Stimulated activated CD8-positive, alpha-beta memory T cell treated with anti-CD3 and anti-CD28 coated beads, Interleukin-7, amount 100 ng/mL, for 4 hours (primary cell): Measurements from ENCODE around the gene ARHGAP15.
"Not testable (repeated sequence)": the region's sequence is repeated elsewhere in the genome, so short reads cannot be mapped to it uniquely, and the experiment has no call there.

Source experiments
- DNase-seq, 2 donors: peaks; one replicate each; pipeline ENCODE4 v3.0.0-alpha.2; 2020; ENCODE audit warnings: low read depth in 2 of 2

ARHGAP15 gene

DNA sequence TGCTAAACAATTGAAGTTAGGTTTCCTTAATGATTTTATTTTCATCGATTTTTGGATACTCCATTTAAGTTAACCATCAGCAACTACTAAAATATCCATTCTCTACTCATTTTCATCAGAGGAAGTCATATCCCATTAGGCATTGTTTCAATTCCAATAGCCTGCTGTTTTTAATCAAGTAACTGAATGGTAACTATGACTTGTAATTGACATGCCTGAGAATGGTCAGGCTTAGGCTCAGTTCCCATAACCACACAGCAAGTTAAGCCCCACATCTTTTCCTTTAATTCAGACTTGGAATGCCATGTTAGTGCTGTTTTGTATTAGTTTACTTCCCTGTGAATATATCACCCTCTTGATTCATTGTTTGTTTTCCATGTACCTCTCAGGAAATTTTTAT is 398.8 kb downstream of the ARHGAP15 start:
- DNase-seq, result no peak

DNA sequence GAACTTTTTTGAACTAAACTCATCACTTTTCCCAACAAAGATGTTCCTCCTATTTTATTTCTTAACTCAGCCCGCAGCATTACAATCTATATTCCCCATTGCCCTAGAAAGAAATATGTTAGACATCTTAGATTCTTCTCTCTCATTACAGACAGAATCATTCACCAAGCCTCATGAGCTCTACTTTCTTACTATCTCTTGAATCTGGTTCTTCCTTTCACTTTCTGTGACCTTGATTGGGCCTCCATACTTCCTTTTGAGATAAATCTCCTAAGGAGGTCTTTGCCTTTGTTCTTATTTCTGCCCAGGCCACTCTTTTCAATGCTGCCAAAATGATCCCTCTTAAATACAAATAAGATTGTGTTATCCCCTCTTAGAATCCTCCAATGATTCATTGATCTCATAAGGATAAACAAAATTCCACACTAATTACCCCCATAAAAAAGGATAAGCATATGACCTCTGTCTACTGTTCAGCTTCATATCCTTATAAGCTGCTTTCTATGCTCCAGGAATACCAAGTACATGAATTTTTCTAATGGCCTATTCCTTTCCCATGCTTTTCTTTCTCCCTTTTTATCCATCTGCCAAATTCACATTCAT is 400.0 kb downstream of the ARHGAP15 start:
- DNase-seq, result no peak

DNA sequence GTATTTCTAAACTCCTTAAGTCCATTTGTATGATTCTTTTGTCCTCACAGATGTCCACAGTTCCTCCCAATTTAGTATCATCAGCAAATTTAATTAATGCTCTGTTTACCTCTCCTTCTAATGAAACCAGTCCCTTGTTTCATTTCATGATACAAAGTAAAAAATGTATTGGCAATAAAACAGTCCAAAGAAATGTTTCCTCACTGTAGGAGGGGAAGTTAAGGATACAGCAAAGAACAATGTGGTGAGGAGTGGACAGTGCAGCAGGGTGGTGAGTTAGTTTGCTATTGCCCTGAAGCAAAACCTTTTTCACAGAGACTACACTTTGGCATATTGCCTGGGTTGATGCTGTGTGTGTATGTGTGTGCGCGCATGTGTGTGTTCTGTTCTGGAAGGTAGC is 401.5 kb downstream of the ARHGAP15 start:
- DNase-seq, result no peak

DNA sequence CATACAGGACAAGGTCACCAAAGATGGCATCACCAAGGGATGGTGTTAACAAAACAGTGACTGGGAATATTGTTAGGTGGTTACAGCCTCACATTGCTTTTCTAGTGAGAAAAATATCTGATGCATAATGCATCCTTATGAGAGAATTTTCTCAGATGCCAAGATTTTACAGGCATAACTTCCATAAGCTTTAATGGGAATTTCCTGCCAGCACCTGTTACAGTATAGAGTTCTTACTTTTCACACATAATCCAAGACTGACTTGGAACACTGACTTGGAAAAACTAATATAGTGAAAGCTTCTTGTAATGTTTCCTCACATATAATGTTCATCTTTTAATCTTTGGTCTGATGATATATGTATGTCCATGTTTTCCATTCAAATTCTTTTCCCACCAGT is 402.8 kb downstream of the ARHGAP15 start:
- no peak for DNase-seq

DNA sequence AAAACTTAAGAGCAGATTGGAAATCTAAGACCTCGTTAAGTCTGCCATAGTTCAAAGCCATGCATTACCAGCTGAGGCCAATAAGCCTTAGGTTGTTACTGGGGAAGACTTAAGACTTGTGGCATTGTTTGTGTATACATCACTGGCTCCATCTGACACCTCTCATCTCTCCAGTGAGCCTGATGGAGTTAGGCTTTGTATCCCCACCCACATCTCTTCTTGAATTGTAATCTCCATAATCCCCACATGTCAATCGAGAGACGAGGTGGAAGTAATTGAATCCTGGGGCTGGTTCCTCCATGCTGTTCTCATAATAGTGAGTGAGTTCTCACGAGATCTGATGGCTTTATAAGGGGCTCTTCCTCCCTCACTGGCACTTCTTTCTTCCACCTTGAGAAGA is 404.6 kb downstream of the ARHGAP15 start:
- DNase-seq, result no peak

DNA sequence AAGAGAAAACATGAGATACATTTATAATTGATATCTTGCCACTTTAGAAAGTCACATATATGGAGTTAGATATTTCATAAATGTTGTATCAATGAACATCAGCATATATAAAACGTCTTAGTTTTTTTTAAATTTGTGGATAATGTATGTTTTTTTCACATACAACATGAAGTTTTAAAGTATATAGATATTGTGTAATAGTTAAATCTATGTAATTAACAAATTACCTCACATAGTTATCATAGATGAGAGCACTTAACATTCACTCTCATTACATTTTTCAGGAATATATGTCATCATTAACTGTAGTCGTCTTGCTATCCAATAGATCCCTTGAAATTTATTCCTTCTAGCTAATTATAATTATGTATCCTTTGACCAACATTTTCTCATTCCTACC is 406.6 kb downstream of the ARHGAP15 start:
- no peak for DNase-seq

DNA sequence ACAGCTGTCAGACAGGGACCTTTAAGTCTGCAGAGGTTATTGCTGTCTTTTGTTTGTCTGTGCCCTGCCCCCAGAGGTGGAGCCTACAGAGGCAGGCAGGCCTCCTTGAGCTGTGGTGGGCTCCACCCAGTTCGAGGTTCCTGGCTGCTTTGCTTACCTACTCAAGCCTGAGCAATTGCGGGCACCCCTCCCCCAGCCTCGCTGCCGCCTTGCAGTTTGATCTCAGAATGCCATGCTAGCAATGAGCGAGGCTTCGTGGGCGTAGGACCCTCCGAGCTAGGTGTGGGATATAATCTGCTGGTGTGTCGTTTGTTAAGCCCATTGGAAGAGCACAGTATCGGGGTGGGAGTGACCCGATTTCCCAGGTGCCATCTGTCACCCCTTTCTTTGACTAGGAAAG is 412.7 kb downstream of the ARHGAP15 start:
- DNase-seq, result not testable (repeated sequence)

DNA sequence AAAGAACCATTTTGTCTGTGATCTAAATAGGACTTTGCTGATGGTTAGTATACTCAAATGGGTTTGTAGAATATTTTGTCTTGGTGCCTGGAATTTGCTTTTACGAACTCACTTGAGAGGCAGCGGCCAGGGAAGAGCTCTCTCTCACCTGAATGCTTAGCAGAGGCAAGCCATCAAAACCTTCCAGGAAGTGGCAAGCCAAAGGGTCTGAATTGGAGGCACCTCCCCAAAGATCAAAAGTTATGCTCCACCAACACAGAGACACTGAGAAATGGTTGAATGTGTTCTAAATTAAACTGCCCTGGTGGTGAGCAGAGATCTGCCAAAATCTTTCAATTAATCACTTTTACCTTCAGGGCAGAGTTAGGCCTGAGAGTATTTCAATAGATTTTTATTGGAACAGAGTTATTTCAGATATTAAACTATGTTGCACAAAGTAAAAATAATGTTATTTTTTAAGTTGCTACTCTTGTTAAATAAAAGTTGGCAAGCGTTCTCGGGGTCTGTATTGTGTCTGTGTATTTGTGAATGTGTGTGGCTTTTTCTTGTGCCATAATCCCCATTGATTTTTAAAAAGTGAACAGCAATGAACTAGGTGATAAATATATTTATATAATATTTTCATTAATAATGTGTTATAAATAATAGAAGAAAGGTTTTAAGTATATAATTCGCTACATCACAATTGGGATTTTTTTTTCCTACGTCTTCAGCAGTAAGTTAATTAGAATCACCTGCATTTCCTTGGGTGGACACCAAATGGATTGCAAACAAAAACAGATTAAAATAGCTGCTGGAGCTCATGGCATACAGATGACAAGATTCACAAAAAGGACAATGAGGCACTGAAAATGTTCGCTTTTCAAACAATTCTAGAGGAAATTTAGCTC is 416.1 kb downstream of the ARHGAP15 start:
- DNase-seq, result no peak

DNA sequence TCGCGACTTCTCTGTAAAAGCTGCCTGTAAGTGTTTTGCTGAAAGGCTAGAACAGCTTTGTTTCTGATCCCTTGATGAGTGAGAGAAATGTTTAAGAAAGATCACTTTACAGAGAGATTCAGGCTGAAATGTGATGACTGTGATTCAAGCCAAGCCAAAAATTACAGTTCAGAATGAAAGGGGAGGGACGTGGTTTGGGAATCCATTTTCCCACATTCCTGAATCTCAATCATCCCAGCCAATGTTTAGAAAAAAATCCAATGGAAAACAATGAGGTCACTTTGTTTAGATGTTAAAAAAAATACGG is 416.7 kb downstream of the ARHGAP15 start:
- no peak for DNase-seq

DNA sequence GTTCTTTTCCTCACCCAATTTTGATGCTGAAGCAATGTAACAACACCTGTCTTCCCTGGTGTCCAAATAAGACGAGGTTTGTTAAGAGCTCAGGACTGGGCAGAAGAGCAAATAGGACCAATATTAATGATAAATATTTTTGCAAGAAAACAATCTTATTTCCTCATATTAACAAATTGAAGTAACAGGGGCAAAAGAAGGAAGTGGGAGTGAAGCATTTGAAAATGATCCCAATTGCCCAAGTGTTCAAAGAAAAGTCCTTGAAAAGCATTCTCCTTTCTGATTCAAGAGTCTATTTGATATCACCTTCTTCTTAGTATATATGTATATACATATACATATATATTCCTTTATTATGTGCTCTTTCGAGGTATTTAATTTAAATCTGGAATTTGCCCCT is 418.8 kb downstream of the ARHGAP15 start:
- DNase-seq, result no peak

DNA sequence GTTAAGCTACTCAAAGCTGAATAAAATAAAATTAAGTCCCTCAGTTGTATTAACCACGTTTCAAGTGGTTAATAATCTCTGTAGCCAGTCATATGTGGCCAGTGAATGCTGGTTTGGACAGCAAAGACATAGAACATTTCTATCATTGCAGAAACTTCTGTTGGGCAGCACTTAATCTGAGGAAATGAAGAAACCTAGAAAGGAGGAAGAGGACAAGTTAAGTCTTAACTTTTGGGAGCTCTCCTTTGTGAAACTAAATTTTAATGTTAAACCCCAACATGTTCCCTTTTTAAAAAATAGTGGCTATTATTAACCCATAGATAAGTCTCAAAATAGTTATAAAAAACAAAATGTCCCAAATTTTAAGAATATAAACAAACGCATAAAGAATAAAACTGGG is 421.3 kb downstream of the ARHGAP15 start:
- DNase-seq, result no peak

DNA sequence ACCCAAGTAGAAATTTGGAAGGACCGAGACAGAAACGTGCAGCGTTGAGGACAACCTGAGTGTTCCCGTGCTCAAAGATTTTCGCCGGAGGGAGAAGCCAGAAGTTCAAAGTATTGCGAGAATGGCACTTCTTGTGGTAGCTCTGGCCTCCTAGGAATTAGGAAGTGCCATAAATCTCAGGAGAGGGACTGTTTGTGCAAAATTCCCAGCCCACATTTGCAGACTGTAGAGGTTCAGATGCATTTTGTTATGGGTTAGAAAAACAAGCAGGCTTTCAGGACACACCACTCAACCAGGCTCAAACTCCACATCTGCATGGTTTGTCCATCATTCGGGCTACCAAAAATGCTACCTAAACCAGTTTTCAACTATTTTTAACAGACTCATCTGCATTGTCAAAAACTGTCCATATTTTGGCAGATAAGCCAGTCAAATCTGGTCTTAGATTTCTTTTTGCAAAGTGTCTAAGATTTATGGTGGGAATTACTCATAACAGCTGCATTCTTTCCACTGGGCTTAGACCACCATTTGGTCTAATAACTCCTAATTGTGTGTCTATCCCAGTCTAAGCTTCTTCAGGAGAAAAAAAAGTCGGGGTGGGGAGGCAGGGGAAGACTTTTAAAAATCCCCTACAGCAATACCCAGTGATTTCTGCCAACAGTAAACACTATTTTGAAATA is 422.9 kb downstream of the ARHGAP15 start:
- no peak for DNase-seq

DNA sequence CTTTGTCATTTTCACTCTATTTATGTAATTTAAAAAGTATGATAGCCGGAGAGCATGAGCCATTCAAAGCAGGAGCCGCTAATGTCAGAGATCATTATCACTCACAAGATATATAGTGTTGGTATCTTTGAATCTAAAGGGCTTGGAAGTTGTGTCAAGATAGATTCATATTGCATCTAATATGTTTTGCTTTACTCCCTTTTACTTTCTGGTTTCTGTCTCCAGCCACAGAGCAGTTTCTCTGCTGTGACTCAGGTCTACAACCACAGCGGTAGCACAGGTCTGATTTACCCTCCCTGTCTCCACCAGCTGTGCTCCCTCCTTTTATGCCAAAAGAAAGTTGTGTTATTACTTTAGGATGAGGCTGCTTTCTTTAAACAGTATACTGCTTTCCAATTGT is 424.0 kb downstream of the ARHGAP15 start:
- no peak for DNase-seq

DNA sequence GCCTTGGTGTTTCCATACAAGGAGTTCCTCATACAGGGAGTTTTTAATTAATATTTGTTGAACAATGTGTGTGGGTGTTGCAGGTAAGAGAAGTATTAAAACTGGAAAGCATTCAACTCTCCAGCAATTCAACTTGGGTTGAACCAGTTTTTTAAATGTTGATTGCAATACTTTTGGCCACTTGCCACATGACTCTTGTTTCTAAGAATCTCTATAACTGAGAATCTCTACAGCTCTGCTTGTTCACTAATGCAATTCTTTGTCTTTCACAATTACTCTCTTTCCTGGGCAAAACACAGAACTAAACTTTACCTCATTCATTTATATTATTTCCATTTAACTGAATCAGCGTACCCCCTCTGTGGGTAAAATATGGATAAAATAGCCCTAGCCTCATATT is 429.4 kb downstream of the ARHGAP15 start:
- DNase-seq, result no peak

DNA sequence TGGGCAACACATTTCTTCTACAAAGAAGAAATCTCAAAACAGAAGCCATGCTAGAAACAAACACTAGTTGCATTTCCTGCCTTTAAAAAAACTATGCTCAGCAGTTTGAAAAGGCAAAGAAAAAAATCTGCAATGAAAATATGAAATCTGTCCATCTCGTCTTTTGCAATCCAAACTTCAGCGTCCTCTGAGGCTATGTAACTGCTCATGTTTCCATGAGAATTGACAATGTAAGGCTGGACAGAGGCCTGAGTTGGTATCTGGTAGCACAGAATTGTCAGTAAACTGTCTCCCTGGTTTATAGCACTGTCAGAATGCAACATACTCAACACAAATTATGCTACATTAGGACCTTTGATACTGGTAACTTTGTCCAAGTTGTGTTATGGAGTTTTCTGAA is 429.9 kb downstream of the ARHGAP15 start:
- DNase-seq, result no peak

DNA sequence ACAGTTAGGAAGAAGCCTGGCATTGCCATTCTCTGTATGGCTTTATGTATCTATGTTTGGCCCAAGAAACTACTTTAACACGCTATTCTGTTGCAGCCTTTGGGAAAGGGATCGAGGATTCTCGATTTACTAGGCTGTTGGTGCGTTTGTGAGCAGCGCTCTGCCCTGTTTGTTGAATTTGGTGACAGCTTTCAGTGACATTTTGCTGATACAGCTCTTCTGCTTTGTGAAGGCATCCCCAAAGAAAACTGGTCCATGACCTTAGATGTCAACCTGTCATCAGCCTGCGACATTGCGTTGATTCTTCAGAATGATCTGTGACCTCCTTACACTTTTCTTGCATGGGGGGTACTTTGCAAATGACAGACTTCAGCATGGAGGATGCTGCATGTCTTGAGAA is 431.5 kb downstream of the ARHGAP15 start:
- DNase-seq, result no peak

DNA sequence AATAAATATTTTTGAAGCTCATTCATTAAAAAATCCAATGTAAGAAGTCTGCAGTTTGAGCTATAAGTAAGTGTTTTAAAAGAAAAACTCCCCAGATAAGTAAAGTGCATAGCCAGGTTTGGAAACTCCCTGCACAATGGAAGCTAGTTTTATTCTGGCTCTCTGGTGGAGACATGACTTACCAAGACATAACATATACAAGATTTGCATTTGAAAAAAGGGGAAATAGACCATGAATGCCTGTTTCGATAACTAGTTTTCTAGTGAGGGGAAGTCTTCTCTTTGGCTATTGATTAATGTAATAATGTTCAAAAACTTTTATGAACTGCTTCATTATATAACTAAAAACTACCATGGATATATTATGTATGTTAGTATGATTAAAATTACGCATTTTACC is 435.2 kb downstream of the ARHGAP15 start:
- DNase-seq, result no peak

DNA sequence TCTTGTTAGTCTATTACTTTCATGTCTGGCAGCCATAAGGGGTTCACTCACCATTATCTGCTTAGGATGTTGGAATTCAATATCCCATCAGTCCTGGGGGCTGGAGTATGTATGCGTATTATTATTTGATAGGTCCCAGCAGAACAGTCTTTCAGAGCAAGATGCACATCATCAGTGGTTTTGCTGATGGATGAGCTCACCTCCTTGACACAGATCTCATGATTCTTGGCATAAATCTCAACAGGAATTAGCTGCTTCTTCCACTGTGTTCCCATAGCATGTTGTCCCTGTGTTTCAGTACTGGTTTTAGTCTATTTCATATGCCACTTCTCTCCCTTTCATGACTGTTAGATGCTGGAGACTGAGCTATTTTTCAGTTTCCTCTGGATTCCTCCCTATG is 442.5 kb downstream of the ARHGAP15 start:
- DNase-seq, result no peak

DNA sequence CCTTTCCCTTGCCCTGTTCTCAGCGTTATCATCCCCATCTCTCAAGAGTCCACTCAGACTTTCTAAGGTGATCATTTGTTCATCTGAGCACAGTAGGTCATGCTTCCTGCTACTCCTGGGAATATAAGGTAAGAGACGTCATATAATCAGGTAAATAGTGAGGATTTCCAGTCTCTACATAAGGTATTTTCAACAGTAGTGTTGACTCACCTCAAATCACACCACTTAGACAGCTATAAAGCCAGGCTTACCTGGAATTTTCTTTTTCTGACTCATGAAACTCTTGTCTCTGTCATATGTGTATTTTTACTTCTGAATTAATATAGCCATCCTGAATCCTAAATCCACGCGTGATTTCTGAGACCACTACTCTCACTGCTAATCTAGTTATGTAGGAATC is 443.2 kb downstream of the ARHGAP15 start:
- DNase-seq, result no peak

DNA sequence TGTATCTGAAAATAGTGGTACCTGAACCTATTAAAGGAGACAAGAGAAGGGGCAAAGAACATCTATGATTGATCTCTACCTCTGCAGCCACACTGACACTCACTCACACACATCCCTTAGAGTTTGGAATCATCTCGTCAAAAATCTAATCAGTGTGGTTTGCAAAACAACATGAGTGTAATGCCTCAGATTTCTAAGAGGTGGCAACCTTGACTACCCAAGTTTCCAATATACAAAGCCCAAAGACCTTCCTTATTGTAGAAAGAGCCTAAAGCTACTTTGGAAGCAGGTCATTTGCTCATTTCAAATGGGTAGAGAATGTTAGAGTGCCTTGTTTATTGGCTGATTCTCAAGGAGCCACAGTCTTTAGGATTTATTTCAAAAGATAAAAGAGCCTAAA is 444.9 kb downstream of the ARHGAP15 start:
- DNase-seq, result no peak

DNA sequence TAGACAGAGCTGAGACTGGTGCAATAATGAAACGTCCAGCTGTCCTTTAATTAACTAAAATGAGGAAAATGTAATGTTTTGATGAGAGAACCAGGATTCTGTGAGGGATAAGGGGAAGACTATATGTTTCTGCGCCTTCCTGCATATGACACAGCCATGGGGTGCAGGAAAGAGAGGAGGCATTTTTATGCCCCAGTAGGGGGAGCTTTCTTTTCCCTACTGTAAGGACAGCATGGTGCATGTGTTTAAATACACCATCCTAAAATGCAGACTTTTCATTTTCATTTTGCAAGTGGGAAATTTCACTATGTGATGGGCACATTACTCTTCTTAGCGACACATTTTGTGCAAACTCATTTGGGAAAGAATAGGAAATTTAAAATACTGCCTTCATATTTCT is 446.1 kb downstream of the ARHGAP15 start:
- DNase-seq, result no peak

DNA sequence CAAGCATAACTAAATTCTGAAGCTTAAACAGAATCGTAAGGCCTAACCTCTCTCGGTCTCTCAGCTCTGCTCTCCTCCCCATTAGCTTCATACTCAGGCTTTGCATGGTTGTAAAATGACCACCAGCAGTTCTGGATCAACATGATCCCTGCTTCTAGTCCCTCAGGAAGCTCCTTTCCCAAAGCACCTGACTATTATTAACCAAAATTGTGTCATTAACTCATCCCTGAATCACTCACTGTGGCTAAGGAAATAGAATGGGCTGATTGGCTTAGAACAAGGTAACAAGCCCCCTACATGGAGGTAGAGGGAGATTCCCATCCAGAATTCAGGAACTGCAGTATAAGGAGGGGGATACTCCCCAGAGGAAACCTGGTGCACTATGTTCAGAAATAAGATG is 448.3 kb downstream of the ARHGAP15 start:
- no peak for DNase-seq

DNA sequence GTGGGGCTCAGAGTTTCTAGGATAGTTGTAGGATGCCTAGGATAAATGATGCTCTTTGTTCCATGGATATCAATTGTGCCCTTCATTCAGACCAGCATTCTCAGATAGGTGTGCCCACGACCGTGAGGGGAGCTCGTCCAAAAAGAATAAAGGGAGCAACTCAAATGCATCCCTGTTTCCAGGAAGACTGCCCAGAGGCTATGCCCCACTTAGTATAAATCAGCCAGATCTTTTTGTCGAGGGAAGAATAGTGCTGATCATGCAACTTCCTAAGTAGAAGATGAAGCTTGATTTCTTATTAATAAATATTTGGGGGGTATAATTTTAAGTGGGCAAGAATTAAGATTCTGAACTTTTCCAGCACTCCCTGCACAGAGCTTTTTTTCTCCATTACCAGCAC is 450.2 kb downstream of the ARHGAP15 start:
- no peak for DNase-seq
